GM18511 (cell line): ENCODE measurements around the gene ANKAR.
"Not testable (repeated sequence)": the region's sequence is repeated elsewhere in the genome, so short reads cannot be mapped to it uniquely, and the experiment has no call there.

ENCODE experiments used
- ATAC-seq: cut with Tn5 transposase; IDR thresholded peaks from one replicate; pipeline ENCODE4 v1.9.1; 2021; ENCODE audit warnings: mild to moderate bottlenecking, moderate library complexity; ENCODE audit not compliant: unreplicated experiment

ANKAR gene

DNA sequence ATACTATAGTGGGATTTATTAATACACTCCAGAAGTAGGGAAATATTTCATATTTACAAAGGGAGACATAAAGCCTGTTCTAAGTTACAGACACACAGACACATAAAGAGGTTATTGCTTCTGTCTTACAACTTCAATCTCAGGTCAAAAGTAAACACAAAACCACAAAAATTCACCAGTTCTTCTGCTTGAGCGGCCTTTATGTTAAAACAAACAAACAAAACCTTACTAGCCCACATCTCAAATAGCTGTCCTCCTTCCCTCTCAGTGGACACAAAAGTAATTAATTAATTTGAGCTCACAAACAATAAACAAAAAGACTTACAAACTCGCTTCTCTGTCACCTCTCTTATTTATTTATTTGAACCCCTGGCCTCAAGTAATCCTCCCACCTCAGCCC, 14.7 kb upstream of the ANKAR start:
- no peak for ATAC-seq

DNA sequence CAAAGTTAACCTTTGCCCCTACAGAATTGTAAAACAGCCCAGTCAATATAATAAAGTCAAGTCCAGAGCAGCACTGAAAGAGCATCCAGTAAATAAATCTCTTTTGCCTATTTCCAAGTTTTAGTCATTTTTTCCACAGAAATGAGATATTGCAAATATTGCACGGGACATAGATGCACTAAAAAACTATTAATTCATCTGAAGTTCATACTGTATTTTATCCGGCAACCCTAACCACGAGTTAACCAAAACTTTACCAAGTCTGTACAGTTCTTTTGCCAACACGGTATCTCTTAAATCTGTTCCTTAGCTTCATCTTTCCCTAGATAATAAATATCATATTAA, 13.7 kb upstream of the ANKAR start:
- ATAC-seq = no peak

DNA sequence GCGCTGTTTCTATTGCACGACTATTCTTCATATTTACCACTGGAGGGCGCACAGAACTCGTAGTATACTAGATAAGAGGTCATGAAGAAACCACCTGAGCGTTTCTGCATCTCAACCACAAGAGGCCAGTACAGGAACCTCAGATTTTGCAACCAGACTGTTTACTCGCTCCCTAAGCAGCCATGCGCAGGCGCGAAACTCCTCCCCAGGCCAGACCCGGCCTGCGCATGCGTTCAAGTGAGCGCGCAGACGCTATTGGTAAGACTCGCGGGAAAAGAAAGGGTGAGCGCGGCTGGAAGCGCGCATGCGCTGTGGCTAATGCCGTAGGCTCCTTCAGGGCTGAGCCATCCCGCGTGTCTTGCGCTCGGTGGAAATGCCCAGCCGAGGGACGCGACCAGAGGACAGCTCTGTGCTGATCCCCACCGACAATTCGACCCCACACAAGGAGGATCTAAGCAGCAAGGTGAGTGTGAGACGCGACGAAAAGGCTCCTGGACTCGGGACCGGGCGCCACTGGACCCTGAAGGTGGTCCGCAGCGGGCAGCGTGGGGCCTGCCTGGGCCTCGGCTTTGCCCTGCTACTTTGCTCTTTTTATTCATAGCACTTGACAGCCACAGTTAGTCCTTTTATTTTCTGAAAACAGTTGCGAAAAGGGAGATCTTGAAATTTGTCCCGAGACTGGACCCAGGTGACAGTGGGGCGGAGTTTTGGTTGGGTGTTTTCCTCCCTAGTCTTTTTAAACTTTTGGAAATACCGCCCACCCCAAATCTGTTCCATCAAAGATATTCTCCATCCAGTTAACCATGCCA, 13.1 kb upstream of the ANKAR start, which contains the start of gene ASNSD1:
Gene ASNSD1, plus strand, starts transcription at position 312 of the 809 bp plus-strand sequence. CDS start 4,674 bp downstream, outside the sequence.
- peak; percentile 92 for ATAC-seq

DNA sequence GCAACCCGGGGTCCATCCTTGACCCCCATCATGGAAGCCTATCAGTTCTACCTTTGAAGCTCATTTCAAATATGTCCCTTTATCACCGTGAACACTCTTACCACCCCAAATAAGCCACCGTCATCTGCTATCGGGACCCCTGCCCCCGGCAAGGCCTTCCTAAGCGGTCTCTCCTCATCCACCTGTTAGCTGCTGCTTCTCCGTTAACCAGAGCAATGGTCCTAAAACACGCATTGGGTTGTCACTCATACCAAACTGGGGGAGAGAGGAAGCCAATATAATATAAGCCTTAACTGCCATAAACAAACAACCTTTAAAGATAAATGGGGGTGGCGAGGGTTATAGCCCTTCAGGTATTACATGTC, 12.5 kb upstream of the ANKAR start:
- ATAC-seq = no peak

DNA sequence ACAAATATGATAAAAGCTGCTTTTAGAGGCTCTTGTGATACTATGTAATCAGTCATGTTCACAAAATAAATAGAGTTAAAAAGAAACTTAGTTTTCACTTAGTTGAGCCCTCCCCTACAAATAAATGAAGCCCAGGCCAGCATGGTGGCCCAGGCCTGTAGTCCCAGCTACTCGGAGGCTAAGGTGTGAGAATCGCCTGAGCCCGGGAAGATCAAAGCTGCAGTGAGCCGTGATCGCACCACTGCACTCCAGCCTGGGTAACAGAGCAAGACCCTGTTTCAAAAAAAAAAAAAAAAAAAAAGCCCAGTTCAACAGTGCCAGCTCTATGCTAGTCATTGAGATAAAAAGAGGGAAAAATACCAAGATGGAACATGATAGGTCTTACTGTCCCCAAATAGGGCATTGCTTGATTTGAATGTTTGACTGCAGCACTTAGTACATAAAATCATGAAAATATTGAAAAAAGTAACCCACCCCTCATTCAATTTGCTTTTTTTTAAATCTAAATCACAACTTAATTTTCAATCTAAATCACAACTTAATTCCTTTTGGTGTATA, 11.7 kb upstream of the ANKAR start:
- ATAC-seq = no peak

DNA sequence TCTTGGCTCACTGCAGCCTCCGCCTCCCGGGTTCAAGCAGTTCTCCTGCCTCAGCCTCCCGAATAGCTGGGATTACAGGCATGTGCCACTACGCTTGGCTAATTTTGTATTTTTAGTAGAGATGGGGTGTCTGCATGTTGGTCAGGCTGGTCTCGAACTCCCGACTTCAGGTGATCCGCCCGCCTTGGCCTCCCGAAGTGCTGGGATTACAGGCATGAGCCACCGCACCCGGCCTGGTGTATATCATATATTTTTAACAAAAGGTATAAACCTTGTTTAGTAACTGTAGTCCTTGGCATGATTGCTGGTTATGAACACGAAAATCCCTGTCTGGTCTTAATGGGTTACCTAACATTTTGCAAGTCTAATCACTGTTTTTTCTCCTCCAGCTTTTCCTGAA, 11.2 kb upstream of the ANKAR start:
- ATAC-seq = not testable (repeated sequence)

DNA sequence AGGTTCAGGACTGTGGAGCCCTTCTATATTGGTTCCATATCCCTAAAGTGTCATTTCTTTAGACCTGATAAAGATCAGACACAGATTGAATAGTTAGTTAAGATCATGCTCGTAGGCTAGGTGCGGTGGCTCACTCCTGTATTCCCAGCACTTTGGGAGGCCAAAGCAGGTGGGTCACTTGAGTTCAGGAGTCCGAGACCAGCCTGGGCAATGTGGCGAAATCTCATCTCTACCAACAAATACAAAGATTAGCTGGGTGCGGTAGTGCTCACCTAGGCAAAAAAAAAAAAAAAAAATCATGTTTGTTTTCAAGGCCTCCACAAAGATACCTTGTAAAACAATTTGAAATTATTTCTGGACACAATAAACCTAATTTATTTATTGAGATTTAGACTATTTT, 4.6 kb upstream of the ANKAR start:
- no peak for ATAC-seq

DNA sequence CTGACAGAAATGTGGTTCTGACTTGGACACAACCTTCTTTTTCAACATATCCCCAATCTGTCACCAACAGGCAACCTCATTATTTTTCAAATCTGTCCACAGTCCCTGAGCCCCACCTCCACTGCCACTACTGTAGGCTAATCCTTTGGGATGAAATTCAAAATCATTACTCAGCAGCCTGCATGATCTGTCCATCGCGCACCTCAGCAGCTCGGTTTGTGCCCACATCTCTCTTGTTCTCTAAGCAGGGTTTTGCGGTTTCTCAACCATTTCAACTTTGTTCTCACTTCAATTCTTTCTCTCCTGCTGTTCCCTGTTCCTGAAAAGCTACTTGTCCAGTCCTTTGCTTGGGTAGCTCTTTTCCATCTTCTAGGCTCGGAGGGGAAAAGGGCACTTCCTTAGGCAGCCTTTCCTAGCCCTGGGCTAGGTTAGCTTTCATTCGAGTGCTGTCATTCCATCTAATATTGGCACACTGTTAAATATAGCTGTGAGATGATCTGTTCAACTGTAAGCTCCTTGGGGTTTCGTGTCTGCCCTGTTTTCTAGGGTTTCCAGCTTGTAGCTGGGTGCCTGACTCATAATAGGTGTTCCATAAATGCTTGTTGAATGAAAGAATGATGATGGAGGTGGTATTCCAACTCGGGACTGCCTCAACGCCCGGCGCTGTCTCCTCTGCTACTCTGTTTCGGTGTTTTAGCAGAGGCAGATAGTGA, 653 bp upstream of the ANKAR start:
- no peak for ATAC-seq

DNA sequence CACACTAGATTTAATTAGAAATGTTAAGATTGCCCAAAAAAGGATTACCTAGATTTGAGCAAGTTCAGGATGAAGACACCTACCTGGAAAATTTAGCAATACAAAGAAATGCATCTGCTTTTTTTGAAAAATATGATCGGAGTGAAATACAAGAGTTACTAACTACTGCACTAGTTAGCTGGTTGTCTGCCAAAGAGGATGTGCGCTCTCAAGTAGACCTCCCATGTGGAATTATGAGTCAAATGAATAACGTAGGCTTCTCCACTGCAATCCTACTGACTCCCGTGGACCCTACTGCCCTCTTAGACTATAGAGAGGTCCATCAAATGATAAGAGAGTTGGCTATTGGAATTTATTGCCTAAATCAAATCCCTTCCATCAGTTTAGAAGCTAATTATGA, 2.0 kb downstream of the ANKAR start:
- no peak for ATAC-seq

DNA sequence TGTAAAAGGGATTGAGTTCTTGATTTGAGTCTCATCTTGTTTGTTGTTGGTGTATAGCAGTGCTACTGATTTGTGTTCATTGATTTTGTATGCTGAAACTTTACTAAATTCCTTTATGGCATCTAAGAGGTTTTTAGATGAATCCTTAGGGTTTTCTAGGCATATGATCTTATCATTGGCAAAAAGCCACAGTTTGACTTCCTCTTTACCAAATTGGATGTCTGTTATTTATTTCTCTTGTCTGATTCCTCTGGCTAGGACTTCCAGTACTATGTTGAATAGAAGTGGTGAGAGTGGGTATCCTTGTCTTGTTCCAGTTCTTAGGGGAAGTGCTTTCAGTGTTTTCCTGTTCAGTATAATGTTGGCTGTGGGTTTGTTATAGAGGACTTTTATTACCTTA, 4.8 kb downstream of the ANKAR start:
- no peak for ATAC-seq

DNA sequence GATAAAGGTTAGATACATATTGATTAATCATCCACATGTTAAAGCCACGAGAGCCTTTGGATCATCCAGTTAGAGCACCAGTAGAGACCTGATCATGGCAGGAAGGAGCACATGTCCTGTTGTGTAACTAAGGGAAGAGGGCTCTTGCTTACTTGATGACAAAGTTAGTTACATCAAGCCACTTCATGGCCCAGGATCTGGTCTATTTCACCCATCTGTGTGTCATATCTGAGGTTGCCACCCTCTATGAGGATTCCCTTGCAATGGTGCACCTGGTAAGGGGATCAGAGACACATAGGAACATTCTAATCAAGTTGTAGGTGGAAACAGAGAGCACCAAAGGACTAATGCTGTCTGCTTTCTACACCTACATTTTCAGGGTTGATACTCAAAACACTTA, 6.7 kb downstream of the ANKAR start:
- ATAC-seq = no peak

DNA sequence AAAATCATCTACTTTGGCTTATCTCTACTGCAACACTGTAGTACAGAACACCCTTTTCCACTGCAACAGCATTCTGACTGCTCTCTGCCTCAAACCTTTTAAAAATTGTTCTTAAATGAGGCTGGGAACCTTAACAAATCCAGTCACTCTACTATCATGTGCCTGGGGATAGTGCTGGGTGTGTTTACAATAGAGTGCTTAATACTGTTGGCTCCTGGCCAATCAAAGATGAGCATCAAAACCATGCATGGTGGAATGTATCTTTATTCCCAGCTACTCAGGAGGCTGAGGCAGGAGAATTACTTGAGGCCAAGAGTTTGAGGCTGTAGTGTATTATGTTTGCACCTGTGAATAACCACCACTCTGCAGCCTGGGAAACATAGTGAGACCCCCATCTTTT, 7.4 kb downstream of the ANKAR start:
- ATAC-seq = no peak

DNA sequence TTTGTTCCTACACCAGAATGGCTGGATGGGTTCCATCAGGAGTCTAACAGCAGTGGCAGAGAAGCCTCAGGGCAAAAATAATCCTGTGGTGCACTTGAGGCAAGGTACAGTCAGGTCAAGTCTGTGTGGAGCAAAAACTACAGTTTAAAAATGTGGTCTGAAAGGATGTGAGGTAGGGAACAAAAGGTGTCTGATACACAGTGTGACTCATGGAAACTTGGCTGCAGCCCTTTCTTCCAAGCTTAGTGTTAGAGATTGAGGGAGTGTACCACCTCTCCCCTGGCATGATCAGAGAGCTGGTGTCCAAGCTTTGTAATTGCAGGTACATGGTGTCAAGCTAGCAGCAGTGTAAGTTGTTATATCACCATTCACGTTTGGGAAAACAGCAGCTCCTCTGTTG, 8.9 kb downstream of the ANKAR start:
- ATAC-seq = no peak

DNA sequence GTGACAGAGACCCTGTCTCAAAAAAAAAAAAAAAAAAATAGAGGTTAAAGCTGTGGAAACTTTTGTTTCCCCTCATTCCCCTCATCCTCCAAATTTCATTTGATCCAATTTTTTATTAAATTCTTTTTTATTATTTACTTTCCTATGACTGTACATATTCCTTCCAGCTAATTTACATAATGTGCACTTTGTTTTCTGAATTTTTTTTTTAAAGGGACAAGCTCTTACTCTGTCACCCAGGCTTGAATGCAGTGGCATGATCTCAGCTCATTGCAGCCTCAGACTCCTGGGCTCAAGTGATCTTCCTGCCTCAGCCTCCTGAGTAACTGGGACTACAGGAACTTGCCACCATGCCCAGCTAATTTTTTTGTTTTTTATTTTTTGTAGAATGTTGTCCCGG, 10.3 kb downstream of the ANKAR start:
- ATAC-seq = no peak

DNA sequence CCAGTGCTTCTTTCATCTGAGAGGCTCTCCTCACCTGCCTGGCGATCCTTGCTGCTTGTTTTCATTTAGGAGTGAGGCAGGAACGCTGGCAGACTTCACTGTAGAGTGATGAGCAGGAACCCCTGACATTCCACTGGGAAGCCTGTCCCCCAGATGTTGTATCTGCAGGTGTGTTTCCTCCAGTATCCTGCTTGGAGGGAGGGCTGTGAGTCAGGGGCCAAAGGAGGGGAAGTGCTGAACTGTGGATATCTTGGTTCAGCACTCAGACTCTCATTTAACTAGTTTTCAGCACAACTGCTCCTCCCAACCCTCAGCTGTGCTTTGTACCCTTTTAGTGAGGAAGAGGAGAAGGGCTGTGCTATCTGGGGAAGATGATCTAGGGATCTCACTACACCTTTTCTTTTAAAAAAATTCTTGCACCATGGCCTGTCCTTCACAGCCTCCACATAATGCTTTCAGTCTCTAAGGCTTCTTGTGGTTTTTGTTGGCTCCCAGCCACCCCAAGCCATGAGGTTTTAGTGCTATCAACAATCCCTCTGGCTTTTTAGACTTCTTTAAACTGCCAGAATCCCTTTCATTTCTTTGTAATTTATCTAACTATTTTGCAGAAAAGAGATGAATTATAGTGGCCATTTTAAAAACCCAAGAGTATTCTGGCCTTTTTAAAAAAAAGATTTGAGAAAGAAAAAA, 11.2 kb downstream of the ANKAR start:
- ATAC-seq = peak; percentile 85

DNA sequence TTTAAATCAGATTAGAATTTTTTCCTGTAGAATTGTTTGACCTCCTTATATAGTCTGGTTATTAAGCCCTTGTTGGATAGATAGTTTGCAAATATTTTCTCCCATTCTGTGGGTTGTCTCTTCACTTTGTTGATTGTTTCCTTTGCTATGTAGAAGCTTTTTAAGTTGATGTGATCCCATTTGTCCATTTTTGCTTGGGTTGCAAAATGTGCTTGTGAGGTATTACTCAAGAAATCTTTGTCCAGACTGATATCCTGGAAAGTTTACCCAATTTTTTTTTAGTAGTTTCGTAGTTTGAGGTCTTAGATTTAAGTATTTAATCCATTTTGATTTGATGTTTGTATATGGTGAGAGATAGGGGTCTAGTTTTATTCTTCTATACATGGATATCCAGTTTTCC, 13.3 kb downstream of the ANKAR start:
- not testable (repeated sequence) for ATAC-seq

DNA sequence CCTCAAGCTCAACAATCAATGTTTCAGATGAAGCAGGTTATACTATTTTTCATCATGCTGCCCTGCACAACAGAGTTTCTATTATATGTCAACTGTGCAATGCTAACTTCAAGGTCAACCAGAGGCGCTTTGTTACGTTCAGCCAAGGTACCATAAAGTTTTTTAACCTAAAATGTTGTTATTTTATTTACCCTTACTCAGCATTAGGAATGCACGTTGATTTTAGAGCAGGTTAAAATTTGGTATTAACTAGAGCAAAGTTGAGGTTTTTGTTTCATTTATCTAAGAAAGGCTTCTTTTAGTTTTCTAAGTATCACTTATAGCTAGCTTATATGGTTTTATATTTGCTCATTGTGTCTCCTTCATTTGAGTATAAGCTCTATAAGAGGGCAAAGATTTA, 21.8 kb downstream of the ANKAR start:
- no peak for ATAC-seq

DNA sequence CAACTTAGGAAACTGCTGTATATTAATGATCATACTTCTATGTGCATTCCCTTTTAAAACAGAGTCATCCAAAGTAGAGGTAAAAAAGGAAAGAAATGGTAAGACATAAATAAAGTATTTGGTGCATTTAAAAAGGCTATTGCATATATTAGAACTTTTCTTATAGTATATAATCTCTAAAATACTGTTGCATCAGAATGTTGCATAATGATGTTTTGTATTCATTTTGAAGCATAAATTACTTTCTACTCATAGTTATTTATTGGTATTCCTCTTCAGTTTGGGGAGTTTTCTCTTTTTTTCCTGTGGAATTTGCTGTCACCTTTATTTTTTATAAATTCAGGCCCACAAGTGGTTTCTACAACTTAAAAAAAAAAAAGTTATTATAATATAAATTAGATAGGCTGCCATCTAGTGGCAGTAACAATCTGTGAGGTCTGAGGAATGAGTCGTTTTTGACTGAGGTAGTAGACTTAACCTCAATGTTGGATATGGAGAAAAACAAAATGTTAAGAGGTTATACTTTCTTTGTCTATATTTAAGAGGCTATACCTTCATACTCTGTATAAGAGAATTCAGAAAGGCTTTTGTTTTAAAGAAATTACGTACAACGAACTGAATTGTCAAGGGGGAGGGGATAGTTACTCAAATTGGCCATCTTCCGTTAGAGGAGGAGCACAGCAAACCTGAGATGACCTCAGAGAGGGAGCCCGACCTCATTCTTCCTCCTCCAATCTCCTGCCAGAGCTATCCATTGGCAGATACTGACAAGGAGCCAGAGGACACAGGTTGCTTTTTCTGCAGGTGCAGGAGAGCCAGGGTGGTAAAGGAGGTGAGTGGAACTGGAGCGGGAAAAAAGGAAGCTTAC, 23.8 kb downstream of the ANKAR start:
- ATAC-seq = peak; percentile 73

DNA sequence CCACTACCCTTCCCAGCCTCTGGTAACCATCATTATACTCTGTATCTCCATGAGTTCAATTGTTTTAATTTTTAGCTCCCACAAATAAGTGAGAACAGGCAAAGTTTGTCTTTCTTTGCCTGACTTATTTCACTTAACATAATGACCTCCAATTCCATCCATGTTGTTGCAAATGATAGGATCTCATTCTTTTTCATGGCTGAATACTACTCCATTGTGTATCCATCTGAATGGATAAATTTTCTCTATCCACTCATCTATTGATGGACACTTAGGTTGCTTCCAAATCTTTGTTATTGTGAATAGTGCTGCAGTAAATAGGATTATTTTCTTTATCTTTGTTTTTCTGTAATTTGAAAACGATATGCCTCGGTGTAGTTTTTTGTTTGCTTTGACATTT, 26.2 kb downstream of the ANKAR start:
- no peak for ATAC-seq

DNA sequence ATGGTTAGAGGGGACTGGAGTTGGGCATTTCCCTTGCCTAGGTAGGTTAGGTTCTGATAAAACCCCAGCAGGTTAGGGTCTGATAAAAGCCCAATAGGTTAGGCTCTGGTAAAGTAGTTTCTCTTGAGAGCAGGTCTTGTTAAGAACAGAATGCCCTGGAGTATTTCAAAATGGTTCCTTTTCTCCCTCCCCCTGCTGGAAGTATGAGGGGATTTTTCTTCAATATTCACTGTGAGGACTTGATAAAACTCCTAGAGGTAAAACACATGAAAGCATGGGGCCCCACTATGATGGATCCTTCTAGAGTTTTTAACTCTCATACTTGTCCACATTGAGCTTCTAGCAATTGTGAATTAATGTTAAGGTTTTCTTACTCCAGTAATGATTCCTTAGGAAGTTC, 27.6 kb downstream of the ANKAR start:
- ATAC-seq = no peak
